Spleen (tissue), 7 donors: Measurements from ENCODE around the gene PARN.

Source experiments
- POLR2A ChIP-seq, 3 donors: fragments of 450-650 bp; IDR thresholded peaks; one replicate each; pipeline ENCODE4 v1.5.1; 2017; ENCODE audit warnings: antibody characterized with exemption in 3 of 3, mild to moderate bottlenecking in 1 of 3
- POLR2AphosphoS5 ChIP-seq, 3 donors: sonication (generic); formaldehyde crosslinking; IDR thresholded peaks; one replicate each; pipeline ENCODE4 v1.5.1; 2017; ENCODE audit warnings: antibody characterized with exemption in 3 of 3
- TF ChIP-seq, protein P1 (sequence below), 11 experiments: fragments of 200-600 bp in 7 of 11; fragments of 450-650 bp in 4 of 11; sonication (generic) in 4 of 11; IDR thresholded peaks in 8 of 11; conservative IDR thresholded peaks in 3 of 11; 1 replicate in 7 of 11; 2 replicates in 4 of 11; pipeline versions ENCODE4 v1.4.0 to v1.8.0; 2016 to 2021; ENCODE audit warnings: antibody characterized with exemption in 11 of 11, inconsistent platforms in 4 of 11, mild to moderate bottlenecking in 1 of 11
- donor health status: DM: no; HTN: no; CAD: no; lungs with moderate emphysema.
- donor health status: DM: no; HTN: no; CAD: no.
- donor health status: DM: no; HTN: no; CAD: no.

DNA sequence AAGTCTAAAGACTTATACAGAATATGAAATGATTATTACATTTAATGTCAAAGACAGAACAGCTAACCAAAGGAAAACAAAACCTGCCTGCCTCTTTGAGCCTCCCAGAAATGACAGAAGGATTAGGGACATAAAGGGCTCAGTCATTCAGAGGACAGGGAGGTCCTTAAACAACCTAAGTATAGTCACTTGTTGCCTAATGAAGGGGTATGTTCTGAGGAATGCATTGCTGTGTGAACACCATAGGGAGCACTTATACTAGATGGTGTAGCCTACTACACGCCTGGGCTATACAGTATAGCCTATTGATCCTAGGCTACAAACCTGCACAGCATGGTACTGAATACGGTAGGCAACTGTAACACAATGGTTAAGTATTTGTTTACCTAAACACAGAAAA lies 106.4 kb downstream of the PARN start:
- TF ChIP-seq, protein P1, sequence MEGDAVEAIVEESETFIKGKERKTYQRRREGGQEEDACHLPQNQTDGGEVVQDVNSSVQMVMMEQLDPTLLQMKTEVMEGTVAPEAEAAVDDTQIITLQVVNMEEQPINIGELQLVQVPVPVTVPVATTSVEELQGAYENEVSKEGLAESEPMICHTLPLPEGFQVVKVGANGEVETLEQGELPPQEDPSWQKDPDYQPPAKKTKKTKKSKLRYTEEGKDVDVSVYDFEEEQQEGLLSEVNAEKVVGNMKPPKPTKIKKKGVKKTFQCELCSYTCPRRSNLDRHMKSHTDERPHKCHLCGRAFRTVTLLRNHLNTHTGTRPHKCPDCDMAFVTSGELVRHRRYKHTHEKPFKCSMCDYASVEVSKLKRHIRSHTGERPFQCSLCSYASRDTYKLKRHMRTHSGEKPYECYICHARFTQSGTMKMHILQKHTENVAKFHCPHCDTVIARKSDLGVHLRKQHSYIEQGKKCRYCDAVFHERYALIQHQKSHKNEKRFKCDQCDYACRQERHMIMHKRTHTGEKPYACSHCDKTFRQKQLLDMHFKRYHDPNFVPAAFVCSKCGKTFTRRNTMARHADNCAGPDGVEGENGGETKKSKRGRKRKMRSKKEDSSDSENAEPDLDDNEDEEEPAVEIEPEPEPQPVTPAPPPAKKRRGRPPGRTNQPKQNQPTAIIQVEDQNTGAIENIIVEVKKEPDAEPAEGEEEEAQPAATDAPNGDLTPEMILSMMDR (IDR thresholded peaks at IDR 0.05 in 8 of 11, conservative IDR thresholded peaks at IDR 0.05 in 3 of 11) = no peak
- no peak for TF ChIP-seq POLR2AphosphoS5 (IDR thresholded peaks at IDR 0.05)
- no peak for TF ChIP-seq POLR2A (IDR thresholded peaks at IDR 0.05)
